NCI-H146 treated with DMSO at 0.1 percent for 48 hours (cell line): Measurements from ENCODE around the gene SUSD6.

Source experiments
- DNase-seq: peaks from one replicate; lab custom pipeline; 2025; ENCODE audit not compliant: unreplicated experiment; lab: John Stamatoyannopoulos, UW

Gene SUSD6

DNA sequence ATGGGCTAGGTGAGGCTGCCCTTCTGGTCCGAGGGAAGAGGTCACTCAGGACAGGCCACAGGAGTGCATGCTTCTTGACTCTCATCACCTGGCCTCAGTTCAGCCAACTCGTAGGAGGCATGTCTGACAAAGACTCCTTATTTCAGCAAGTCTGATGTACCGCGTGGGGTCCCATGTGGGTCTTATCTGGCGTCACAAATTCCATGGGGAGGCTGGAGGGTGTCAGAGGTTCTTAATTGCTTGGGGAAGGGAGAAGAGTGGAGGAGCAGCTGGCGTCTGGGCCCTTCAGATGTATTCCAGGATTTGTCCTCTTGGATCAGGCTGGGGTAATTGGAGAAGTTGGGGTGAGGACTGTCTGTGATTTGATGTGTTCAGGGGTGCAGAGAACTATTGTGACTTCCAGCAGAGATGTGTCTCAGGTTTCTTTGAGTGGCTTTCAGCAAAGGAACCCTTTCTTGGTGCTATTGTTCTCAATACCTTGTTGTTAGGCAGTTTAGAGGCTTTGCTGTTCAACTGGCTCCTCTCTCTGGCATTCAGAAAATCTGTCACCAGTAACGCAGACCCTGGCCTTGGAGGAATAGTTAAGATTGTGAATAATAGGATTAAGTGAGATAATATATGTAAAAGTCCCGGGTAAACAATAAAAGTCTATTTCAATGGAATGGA, 60.1 kb downstream of the SUSD6 start:
- no peak for DNase-seq

DNA sequence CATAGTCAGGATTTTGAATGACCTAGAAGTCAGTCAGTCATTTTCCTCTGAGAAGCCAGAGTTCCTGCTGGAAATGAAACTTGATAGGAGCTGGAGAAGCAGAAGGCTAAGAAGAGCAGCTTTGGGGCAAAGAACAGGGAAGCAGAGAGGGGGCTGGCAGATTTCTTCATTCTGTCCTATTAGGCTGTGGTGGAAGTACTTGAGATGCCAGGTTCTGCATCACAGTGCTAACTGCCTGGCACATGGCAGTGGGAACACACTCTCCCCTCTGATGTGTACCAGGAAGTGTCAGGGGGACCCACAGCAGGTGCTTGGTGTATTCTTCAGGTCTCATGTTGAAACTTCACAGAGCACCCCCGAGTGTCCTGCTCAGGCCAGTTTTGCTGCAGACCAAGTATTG, 61.0 kb downstream of the SUSD6 start:
- no peak for DNase-seq

DNA sequence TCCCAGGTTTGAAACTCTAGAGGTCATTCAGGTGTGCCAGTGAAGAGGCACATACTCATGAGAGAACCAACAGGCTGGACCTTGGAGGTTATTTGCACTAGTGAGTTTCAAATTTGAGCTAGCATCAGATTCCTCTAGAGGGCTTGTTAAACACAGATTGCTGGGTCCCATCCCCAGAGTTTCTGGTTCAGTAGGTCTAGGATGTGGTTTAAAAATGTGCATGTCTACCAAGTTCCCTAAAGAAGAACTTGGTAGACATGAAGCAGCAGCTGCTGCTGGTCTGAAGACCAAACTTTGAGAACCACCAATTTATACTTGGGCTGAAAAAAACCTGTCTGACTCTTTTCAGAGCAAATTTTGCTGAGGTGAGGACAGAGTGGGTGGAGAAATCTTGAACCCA, 61.7 kb downstream of the SUSD6 start:
- DNase-seq = no peak

DNA sequence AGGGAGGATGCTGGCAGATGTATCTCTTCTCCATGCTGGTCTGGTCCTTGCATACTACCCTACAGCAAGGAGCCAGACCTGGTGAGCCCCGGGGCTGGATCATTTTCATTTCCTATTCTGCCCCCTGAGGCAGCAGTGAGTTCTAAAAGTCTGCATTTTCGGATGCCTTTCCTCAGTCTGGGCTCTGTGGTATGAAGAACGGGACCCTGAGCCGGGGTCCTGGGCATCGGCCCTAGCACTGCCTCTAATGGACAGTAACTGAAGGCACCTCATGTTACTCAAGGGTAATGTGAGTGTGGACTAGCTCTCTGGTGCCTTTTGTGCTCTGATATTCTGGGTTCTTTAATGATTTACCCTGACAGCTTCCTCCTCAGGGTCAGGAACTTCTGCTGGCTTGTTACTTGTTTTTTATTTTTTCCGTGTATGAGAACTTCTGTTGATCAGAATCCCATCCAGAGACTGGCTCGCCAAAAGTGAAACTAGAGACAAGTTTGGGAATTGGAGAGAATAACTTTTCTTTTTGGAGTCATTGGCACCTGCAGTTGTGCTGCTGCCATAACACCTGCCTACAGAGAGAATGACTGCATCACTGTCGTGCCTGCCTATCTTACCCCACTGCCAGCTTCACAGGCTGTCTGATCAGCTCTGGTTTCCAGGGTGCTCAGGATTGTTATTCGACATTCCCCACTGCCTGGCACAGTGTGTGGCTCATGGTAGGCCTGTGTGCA, 62.3 kb downstream of the SUSD6 start:
- no peak for DNase-seq

DNA sequence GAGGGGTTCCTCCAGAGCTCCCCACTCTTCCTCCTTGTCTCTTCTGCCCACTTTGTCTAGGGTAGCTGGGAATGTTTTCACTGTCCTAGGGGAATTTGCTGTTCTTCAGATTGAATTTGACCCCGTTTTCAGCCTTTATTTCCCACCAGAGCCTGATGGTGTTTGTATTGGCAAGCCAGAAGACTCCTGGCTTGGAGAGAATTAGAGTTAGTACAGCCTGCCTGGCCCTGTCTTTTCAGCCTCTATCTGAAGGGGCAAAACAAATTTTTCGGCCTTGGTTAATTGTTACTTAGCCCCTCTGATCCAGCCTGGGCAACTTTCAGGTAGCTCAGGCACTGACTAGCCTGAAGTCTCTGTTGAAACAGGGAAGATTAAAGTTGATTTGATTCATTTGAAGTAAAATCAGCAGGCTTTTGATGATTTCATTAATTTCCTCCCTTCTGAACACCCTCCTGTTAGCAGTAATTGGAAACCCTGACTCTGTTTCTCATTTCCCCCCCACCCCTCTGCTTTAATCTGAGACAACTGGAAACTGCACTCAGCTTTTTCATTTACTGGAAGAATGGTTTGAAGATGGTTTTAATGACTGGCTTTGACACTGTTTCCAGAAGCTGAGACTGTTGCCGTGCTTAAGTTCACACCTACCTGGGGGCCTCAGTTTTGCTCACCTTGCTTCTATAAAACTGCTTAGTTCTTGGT, 63.3 kb downstream of the SUSD6 start:
- no peak for DNase-seq

DNA sequence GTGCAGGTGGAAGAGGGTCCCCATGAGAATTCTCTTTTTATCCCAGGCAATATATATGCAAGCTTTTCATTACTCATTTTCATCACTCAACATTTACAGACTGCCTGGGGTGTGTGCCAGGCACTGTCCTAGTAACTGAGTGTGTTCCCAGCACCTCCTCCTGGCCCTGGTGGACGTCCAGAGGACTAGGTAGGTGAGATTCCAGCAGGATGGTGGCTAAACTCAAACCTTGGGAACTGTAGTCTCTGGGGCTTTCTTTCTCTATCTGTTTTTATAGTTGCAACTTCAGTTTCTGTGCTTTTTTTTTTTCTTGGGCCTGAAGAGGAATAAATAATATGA, 63.8 kb downstream of the SUSD6 start:
- no peak for DNase-seq

DNA sequence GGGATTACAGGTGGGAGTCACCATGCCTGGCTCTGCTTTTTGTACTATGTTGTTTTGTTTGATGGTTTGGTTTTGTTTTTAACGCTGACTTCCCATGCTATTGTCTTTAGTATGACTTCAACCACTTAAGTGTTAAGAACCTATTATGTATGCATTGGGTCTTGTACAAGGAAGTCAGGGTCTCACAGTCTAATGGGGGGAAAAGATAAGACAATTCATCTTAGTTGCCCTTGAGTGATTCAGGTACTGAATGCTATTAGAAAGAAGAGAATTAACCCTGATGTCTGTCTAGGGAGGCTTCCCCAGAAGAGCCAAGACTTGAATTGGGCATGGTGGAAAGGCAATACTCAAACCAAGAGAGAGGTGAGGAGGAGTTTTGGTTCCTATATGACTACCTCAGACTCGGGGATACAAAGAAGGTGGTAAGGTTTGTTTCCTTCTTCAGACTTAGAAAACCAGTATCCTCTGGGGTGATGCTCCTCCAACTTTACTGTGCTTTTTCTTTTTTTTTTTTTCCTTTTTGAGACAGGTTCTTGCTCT, 64.6 kb downstream of the SUSD6 start:
- DNase-seq = no peak

DNA sequence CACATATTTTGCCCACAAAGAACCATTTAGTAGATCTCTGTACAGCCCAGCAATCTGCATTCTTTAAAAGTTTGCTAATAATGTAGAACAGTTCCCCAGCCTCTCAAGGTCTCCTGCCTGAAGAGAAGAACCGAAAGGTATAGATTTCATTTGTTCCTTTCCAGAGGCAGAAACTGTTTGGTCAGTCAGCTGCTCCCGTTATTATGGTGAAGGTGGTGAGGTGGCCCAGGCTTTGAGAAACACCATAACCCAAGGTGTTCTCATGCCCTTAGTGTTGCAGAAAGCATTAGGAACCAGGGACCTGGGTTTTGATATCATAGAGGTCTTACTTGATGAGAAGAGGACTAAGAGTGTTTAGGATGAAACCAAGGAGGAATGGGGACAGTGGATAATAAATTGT, 65.3 kb downstream of the SUSD6 start:
- DNase-seq = no peak

DNA sequence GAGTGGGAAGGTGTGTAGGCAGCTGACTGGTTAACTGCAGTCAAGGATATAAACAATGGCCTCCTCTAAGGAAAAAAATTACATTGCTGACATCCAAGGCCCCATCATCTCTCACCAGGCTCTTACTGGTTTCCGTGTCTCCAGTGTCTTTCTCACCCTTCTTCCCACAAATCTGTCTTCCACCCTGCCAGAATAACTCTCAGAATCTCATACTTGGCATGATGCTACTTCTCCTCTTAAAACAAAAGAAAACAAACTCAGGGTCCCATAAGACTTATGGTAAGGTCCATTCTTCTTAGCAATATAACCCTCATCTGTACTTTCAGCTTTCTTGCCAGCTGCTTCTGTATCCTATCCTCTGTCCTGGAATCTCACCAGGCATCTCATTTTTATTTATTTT, 68.9 kb downstream of the SUSD6 start:
- DNase-seq = no peak

DNA sequence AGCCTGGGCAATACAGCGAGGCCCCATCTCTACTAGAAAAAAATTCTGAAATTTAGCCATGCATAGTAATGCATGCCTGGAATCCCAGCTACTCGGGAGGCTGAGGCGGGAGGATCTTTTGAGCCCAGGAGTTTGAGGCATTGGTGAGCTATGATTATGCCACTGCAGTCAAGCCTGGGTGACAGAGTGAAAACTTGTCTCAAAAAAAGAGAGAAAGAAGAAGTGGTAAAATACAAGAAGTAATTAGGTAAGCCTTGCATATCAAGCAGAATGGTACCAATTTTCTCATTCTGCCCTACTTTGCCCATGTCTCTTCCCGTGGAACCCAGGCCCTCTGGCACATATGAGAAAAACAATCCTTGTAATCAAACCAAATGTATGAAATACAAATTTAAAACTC, 70.7 kb downstream of the SUSD6 start:
- DNase-seq = no peak

DNA sequence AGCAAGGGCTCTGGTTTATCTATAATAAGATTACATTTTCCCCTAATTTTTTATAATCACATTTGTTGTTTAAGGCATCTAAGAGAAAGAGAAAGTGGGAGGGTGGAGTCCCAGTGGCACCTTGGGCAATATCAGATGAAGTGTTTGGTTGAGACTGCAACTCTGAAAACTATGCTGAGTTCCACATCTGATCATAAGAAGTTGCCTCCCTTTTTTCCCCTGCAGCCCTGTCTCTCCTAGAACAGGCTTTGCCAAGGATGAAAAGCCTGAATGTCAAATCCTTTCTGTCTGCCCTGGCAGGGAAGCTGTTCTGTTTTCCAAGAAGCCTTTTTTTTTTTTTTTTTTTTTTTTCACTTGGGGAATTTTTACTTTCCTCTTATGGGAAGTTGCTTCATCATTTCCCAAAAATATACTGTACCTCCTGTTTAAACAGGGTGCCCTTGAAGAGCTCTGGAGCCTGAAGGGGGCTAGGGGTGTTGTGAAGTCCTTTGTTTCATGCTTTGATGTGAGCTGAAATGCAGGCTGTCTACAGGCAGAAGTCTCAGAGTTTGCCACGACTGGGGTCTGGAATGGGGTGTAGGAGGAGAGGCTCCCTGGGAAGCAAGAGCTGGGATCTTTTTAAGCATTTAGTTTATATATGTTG, 71.3 kb downstream of the SUSD6 start:
- no peak for DNase-seq

DNA sequence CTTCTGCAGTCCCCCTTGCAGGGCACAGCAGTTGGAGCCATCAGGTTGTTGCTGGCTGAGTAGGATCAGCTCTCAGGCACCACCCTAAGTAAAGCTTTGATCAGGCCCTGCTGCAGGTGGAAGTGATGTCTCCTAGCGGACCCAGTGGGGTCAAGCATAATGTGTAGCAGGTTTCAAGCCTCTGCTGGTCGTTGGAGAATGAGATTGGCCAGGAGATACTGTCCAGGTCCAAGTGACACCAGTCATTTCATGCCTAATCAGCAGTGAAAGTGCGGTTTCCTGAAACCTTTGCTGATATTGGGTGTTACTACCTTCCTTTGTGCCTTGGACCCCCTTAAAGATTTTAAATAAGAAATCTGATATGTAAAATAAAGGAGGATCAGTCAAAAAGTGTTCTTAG, 72.6 kb downstream of the SUSD6 start:
- DNase-seq = no peak

DNA sequence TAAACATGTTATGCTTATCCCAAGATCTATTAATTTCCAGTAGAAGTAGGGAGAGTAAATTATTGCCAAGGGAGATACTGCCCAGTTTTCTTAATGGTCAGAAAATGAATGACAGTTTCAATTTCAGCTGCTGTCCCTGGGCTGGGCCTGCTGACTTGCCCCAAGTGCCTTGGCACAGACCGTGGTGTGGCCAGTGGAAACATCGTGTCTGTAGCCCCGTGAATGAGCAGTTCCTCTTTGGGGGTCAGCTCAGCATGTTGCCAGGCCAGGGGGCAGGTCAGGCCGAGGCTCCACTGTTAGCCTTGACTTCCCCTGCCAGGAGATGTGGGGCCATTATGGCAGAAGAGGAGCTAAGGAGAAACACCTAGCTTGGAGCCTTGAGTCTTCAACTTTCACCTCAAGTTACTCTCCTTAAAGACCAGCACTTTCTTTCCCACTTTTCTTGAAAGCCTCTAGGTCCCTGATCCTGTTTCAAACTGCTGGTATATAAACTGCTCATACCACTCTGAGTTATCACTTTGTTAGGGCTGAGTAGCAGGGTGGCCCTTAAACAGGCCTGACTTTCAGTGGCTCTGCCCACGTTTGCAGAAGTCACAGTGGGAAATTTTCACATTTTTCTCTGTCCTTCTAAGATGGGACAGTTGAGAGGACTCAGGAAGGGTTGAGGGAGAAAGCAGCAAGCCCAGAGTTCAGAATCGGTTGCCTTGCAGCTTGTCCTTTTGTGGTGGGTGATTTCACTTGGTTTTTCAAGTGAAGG, 73.2 kb downstream of the SUSD6 start:
- no peak for DNase-seq

DNA sequence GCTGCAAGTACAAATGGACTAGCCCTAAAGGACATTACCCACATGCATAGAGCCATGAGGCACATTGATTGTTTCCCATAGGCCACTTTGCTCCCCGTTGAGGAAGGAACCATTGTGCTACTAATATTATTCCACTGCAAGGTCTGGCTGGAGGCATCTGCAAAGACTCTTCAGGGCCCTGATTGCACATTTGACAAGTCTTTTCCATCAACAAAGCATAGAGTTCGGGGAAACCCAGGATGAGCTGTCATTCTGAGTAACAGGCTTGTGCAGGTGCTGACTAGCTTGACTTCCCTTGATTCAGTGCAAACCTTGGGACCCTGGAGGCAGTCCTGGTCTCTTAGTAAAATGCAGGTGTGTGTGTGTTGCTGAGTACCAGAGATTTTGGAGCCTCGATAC, 73.8 kb downstream of the SUSD6 start:
- DNase-seq = no peak

DNA sequence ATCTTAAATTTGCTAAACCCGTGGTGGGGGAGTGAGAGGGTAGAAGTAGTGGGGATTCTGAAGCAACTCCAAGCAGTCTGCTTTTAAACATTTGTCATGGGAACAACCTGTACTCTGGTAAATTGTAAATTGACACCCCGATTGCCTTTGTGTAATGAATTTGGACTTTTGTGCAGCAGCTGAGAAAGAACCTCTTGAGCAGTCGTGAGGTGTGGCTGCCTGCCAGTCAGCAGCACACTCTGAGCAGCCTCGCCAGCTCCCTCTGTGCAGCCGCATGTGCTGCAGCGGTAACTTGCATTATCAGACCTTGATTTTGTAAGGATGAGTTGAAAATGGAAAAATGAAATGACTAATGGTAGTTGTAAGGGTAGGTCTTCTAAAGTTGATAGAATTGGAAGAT, 74.3 kb downstream of the SUSD6 start:
- DNase-seq = no peak

DNA sequence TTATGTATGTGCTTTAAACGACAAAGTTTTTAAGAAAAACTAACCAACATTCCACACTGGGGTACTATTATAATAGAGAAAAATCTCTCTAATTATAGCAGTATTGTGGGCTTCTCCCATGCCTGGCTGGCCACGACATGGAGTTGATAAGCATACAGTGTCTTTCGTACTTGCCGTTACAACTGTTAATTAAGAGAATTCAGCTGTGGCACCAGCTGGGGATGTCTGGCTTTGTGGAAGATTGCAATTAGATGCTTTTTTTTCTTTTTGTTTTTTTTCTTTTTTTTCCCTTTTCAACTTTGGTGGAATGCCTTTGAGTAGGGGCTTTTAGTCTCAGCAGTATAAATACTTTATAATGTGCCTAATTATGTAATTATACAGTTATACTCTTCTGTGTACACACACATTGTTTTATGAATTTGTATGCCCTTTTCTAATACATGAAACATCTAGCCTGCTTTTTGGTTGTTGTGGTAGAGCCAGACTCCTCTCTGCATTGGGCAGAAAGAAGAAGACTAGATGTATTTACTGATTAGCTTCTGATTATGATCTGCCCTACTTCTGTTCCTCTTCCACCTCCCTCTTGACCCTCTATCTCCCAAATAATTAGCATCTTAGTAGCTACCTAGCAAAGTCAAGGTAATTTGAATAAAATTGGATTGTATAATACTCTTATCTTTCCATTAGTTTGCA, 76.4 kb downstream of the SUSD6 start:
- peak; percentile 73 for DNase-seq

DNA sequence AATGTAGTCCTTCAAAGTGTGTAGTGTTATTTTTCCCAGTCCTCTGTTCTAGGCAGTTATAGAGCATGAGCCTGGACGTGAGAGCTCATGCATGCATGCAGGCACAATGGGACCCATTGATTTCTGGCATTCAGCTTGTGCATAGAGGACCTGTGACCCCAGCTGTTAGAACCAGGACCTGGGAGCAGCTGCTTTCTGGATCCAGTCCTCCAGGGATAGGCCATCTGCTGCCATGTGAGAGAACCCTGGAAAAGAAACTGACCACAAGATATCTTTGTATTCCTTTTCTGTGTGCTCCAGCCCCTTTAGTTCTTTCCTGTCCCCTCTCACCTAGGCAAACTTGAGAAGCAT, 76.9 kb downstream of the SUSD6 start:
- DNase-seq = peak; percentile 39

DNA sequence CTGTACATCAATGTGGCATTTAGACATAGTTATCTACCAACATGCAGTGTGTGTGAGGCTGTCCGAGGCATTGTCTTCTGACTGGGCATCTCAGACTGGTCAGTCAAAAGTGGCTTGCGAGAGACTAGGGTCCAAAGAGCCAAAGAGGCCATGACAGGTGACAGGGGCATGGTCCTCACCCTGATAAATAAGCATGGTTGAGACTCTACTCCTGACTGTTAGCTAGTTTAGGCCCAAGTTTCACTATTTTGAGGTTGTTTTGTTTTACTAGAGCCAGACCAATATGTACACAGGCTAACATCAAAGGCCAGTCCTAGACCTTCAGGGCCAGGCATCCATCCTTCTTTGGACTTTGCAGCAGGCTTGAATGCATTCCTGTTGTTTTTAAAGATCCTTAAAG, 78.6 kb downstream of the SUSD6 start:
- DNase-seq = no peak

DNA sequence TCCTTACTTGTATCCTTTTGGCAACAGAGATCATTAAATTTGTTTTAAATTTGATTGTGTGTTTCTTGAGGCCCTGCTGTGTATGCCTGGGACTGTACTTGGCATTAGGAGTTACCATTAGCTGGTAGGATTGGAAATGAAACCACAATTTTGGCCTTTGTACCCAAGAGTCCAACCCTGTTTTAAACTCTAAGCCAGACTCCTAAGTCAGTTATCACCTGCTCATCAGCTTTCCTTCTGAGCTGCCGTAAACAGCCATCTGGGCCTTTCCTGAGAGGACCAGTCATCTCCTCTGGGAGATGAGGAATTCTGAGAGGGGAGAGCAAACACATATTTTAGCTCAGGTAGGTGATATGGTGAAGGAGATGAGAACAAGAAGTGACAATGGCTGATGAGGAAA, 81.2 kb downstream of the SUSD6 start:
- no peak for DNase-seq

DNA sequence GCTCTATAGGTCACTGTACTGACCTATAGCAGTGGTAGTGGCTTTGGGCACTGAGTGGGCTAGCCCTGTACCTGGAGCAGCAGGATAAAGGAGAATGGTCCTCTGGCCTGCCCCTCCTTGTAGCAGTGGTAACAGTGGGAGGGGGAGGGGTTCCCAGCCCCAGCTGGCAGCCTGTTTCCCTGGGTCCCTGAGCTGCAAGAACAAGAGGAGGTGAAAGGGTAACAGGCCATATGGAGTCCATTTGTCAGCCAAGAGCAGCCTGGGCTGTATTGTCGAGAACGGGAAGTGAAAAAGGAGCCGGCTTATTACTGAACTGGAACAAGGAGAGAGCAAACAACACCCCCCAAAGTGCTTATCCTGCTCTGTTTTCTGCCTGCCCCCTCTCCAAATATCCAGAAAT, 81.7 kb downstream of the SUSD6 start:
- peak; percentile 63 for DNase-seq
